Suprapubic skin (tissue), 4 donors: ENCODE measurements around the gene POLG. TPM values are rescaled to one million over a fixed set of nuclear protein-coding genes. Genes with fewer than 3 reads are reported as not detected.
A peak's percentile ranks its signal among the peaks of the same experiment; 100 is the strongest.

Source experiments
- DNase-seq, 2 donors: peaks; one replicate each; pipeline ENCODE4 v3.0.0-alpha.2; 2019; ENCODE audit warnings: low spot score in 2 of 2
- H3K27ac ChIP-seq: fragments of 200-600 bp; sonication (generic); one replicate; pipeline ENCODE4 v1.5.1; 2019
- H3K27me3 ChIP-seq: fragments of 200-600 bp; sonication (generic); one replicate; pipeline ENCODE4 v1.5.1; 2019
- H3K36me3 ChIP-seq: fragments of 200-600 bp; sonication (generic); one replicate; pipeline ENCODE4 v1.5.1; 2019
- H3K4me1 ChIP-seq: fragments of 200-600 bp; sonication (generic); one replicate; pipeline ENCODE4 v1.5.1; 2019
- H3K4me3 ChIP-seq: fragments of 200-600 bp; sonication (generic); one replicate; pipeline ENCODE4 v1.5.1; 2019; ENCODE audit warnings: mild to moderate bottlenecking
- H3K9me3 ChIP-seq: fragments of 200-600 bp; sonication (generic); one replicate; pipeline ENCODE4 v1.5.1; 2019
- EP300 ChIP-seq: sonication (generic); formaldehyde crosslinking; IDR thresholded peaks from one replicate; pipeline ENCODE4 v1.6.1; 2017; ENCODE audit warnings: antibody characterized with exemption
- POLR2A ChIP-seq, 2 donors: fragments of 450-650 bp; IDR thresholded peaks; one replicate each; pipeline ENCODE4 v1.6.1; 2017; ENCODE audit warnings: antibody characterized with exemption in 2 of 2, mild to moderate bottlenecking in 2 of 2, moderate library complexity in 2 of 2
- POLR2AphosphoS5 ChIP-seq, 3 donors: sonication (generic); formaldehyde crosslinking; IDR thresholded peaks; one replicate each; pipeline ENCODE4 v1.6.1; 2017; ENCODE audit warnings: antibody characterized with exemption in 3 of 3
- WGBS: methylation state at CpG from one replicate; pipeline ENCODE4 v1.1.5; 2018; 5-methylcytosine and 5-hydroxymethylcytosine counted together
- total RNA-seq, 4 donors: library from RNA; depleted of rRNA; stranded (reverse); fragments of >200 nt; gene quantifications; one replicate each; pipeline ENCODE4 v1.1.0, GENCODE V29; 2016
- TF ChIP-seq, protein P1 (sequence below), 2 donors: fragments of 200-600 bp in 1 of 2; fragments of 450-650 bp in 1 of 2; sonication (generic) in 1 of 2; IDR thresholded peaks; one replicate each; pipeline ENCODE4 v1.5.1; 2016 to 2019; ENCODE audit warnings: antibody characterized with exemption in 2 of 2, mild to moderate bottlenecking in 1 of 2, moderate library complexity in 1 of 2

Gene POLG
- total RNA-seq, 4 donors from 2014 or later: 78.7 to 131 (median 94.6) TPM

DNA sequence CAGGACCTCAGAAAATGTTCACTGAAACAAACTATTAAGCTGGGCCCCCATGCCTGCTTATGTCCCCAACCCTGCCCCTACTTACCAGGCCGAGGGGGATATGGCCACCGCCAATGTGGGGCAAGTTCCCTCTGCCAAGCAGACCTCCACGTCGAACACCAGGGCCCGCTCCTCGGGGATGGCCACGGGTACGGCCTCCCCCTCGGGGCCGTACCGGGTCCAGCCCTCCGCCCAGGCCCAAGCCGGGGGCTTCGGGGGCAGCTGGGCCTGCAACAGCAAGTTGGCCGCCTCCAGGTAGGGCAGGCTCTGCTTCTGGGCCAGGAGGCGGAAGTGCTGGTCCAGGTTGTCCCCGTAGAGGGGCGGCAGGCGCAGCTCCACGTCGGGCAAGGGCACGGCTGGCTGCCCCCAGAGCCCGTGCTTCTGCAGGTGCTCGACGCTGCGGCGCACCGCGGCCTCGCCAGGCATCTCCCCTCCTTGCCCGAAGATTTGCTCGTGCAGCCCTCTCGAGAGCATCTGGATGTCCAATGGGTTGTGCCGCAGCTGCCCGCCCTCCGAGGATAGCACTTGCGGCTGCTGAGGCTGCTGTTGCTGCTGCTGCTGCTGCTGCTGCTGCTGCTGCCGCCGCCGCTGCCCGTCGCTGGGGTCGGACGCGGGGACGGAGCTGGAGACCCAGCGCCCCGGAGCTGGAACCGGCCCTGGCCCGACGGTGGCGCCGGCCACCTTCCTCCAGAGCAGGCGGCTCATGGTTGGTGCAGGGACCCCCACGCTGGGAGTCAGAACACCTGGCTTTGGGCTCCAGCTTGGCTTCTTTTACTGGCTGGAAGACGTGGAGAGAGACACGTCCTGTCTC is 1.4 kb downstream of the POLG start:
- 76% methylated on average over 15 of the region's 57 CpGs for WGBS
- Histone ChIP-seq H3K27me3 (no peaks in the 10 kb centered on the region), H3K9me3 (no peaks in the 10 kb centered on the region), H3K4me1 (peaks cover 63% of the 10 kb centered on the region), H3K27ac (no peak overlapping the region), H3K4me3 (peak overlapping the region; percentile 88), H3K36me3 (peaks cover 50% of the 10 kb centered on the region)
- peak in 1 of 2 donors; percentile 65 for DNase-seq
- TF ChIP-seq POLR2A (IDR thresholded peaks at IDR 0.05) (no peak), POLR2AphosphoS5 (IDR thresholded peaks at IDR 0.05) (no peak), EP300 (no peak)
- TF ChIP-seq, protein P1, sequence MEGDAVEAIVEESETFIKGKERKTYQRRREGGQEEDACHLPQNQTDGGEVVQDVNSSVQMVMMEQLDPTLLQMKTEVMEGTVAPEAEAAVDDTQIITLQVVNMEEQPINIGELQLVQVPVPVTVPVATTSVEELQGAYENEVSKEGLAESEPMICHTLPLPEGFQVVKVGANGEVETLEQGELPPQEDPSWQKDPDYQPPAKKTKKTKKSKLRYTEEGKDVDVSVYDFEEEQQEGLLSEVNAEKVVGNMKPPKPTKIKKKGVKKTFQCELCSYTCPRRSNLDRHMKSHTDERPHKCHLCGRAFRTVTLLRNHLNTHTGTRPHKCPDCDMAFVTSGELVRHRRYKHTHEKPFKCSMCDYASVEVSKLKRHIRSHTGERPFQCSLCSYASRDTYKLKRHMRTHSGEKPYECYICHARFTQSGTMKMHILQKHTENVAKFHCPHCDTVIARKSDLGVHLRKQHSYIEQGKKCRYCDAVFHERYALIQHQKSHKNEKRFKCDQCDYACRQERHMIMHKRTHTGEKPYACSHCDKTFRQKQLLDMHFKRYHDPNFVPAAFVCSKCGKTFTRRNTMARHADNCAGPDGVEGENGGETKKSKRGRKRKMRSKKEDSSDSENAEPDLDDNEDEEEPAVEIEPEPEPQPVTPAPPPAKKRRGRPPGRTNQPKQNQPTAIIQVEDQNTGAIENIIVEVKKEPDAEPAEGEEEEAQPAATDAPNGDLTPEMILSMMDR (IDR thresholded peaks at IDR 0.05): no peak

DNA sequence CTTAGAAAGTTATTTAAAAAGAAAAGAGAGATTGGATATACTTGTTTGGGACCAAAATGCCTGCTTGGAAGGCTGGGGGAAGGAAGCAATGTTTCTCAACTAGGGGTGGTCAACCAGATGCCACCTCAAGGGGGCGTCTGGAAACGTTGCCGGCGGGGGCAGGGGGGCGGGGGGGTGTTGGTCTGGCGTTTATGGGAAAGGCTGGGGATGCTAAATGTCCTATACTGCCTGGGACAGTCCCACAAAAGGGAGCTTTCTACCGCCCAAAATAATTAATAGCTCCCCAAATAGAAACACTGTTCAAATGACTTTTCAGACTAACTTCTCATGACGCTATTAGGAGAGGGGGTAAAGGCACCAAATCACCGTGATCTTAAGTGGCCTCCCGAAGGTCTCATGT is 2.2 kb downstream of the POLG start:
- WGBS: 28% methylated on average over 10 of the region's 10 CpGs
- H3K4me3 ChIP-seq: peak overlapping the region; percentile 18
- peak in 1 of 2 donors; percentile 25 for DNase-seq
- peaks cover 58% of the 10 kb centered on the region for H3K36me3 ChIP-seq
- TF ChIP-seq POLR2A (IDR thresholded peaks at IDR 0.05): no peak
- TF ChIP-seq, protein P1 (IDR thresholded peaks at IDR 0.05): peak in 1 of 2 donors; percentile 10
- no peaks in the 10 kb centered on the region for H3K27me3 ChIP-seq
- H3K9me3 ChIP-seq: no peaks in the 10 kb centered on the region
- no peak overlapping the region for H3K27ac ChIP-seq
- peaks cover 63% of the 10 kb centered on the region for H3K4me1 ChIP-seq

DNA sequence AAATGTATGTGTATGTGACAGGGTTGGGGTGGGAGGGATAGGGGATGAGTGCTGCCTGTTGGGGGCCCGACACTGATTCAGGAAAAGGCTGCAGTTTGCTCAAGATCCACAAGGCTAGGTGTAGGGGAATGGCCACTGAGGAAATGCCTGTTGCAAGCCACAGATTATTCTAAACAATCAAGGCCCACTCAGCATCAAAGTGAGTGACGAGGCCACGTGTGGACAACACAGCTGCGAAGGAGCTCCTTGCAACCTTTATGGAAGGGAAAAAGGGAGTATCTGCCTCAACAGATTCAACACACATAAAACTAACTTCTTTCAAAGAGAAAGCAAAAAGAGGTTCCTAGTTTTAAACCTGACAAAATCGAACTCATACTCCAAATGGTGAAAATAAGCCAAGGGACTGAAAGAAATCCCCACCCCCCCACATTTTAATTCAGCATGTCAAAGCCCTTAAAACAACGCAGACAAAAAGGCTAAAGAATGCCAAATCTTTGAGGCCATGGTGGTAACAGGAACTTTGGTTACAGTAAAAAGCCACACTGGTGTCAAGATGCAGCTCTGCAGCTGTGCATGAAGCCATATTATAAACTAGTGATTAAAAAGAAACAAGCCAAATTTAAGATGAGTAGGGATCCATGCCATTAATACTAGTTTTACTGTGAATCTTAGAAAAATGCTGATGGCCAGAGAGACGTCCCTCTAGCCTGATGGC is 3.6 kb downstream of the POLG start:
- H3K9me3 ChIP-seq: no peaks in the 10 kb centered on the region
- 73% methylated on average over 7 of the region's 7 CpGs for WGBS
- H3K36me3 ChIP-seq: peaks cover 72% of the 10 kb centered on the region
- peaks cover 63% of the 10 kb centered on the region for H3K4me1 ChIP-seq
- no peaks in the 10 kb centered on the region for H3K27me3 ChIP-seq
- H3K4me3 ChIP-seq: no peak overlapping the region
- no peak overlapping the region for H3K27ac ChIP-seq
- no peak for TF ChIP-seq EP300
- DNase-seq: peak in 1 of 2 donors; percentile 34

DNA sequence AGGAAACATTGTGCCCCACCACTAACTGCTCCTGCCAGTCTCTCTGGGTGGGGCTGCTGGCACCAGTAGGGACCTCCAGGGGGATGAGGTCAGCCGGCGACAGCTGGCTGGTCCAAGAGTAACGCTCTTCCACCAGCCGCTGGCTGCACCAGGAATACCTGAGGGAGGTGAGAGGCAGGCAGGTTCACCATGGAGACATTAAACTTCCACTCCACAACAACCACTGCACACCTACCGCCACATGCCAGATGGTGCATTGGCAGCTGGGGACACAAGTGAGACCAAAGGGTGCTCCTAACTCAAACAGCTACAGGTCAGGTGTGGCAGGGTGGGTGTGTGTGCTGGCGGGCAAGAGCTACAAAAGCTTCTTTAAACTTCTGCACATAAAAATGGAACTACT is 4.5 kb downstream of the POLG start:
- peak in 1 of 2 donors; percentile 59 for DNase-seq

DNA sequence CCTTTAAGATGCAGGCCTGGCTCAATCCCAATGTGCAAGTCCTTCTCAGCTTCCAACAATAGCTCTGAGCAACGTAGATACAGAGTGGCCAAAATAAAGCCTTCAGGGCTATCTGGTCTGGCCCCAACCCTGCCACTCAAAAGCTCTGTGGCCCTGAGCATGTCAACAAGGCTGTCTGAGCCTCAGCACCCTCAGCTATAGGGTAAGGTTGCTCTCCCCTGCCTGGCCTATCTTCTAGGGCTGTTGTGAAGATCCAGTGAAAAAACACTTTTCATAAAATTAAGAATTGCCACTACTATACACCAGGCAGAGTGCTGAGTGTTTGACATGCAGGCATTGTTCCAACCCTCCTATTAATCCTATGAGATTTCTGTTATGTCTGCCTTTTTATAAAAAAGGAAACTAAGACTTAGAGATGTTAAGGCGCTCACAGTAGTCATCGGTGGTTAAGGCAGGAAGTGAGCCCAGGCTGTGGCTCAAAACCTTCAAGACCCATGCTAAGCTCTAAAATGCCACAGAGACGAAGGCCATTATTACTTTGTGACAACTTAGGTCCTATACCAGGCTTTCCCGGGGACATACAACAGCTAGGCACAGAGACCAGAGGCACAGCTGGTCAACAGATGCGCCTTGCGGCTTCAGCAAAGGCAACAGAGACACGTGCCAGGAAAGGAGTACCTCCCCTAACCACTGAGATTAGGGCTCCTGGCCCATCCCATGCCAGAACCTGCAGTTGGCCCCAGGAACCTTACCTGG is 5.1 kb downstream of the POLG start:
- Histone ChIP-seq H3K27me3 (no peaks in the 10 kb centered on the region), H3K9me3 (no peaks in the 10 kb centered on the region), H3K27ac (no peak overlapping the region), H3K4me3 (no peak overlapping the region), H3K36me3 (peaks cover 86% of the 10 kb centered on the region), H3K4me1 (peaks cover 53% of the 10 kb centered on the region)
- peak in 1 of 2 donors; percentile 35 for DNase-seq
- 37% methylated on average over 8 of the region's 8 CpGs for WGBS
- TF ChIP-seq EP300 (no peak), POLR2A (IDR thresholded peaks at IDR 0.05) (no peak), POLR2AphosphoS5 (IDR thresholded peaks at IDR 0.05) (no peak)
- TF ChIP-seq, protein P1 (IDR thresholded peaks at IDR 0.05): no peak

More for the DNA sequence above, 4.5 kb downstream of the POLG start:
- TF ChIP-seq POLR2AphosphoS5 (IDR thresholded peaks at IDR 0.05) (no peak), POLR2A (IDR thresholded peaks at IDR 0.05) (no peak), EP300 (no peak)
- TF ChIP-seq, protein P1 (IDR thresholded peaks at IDR 0.05): no peak
- Histone ChIP-seq H3K27ac (no peak overlapping the region), H3K27me3 (no peaks in the 10 kb centered on the region), H3K9me3 (no peaks in the 10 kb centered on the region), H3K4me1 (peaks cover 55% of the 10 kb centered on the region), H3K4me3 (no peak overlapping the region), H3K36me3 (peaks cover 81% of the 10 kb centered on the region)
- WGBS: 44% methylated on average over 6 of the region's 6 CpGs
